OCI-LY1 (cell line): ENCODE data around the gene MARK4.

ENCODE experiments used
- CTCF ChIP-seq: fragments of 200-600 bp; sonication (generic), shearing (Covaris generic); IDR thresholded peaks from 2 replicates; pipeline ENCODE4 v1.5.1; 2017; ENCODE audit warnings: mild to moderate bottlenecking, antibody characterized with exemption, low read length, moderate library complexity, mixed read lengths
- EZH2 ChIP-seq: fragments of 200-600 bp; sonication (generic), shearing (Covaris generic); IDR thresholded peaks from 2 replicates; pipeline ENCODE4 v1.8.0; 2017; ENCODE audit warnings: borderline replicate concordance, mixed run types, mild to moderate bottlenecking, antibody characterized with exemption, low read length, moderate library complexity, mixed read lengths

- TF ChIP-seq CTCF (no peak), EZH2 (no peak)
These were observed 98.4 kb downstream of the MARK4 start for GRCh38 chr19:45349430-45349941.
